GM19372 (cell line): ENCODE results near the gene MYBPC2.

Source experiments
- ATAC-seq: cut with Tn5 transposase; IDR thresholded peaks from one replicate; pipeline ENCODE4 v1.9.1; 2021; ENCODE audit warnings: mild to moderate bottlenecking, low read depth, moderate library complexity; ENCODE audit not compliant: unreplicated experiment

The MYBPC2 gene

GRCh38 chr19:50477751-50478515 is 45.2 kb downstream of the MYBPC2 start:
- ATAC-seq = no peak

- no peak for ATAC-seq
These were observed 46.4 kb downstream of the MYBPC2 start for GRCh38 chr19:50478901-50479715.

GRCh38 chr19:50479761-50480251 is 47.1 kb downstream of the MYBPC2 start:
- no peak for ATAC-seq

GRCh38 chr19:50480281-50481111 is 47.8 kb downstream of the MYBPC2 start:
- ATAC-seq = no peak

GRCh38 chr19:50481351-50482149 is 48.9 kb downstream of the MYBPC2 start:
- no peak for ATAC-seq

- ATAC-seq = no peak
These were observed 49.7 kb downstream of the MYBPC2 start for GRCh38 chr19:50482271-50482855.

GRCh38 chr19:50482916-50483315 is 50.2 kb downstream of the MYBPC2 start:
- no peak for ATAC-seq

GRCh38 chr19:50485284-50485955 is 52.7 kb downstream of the MYBPC2 start:
- no peak for ATAC-seq

GRCh38 chr19:50486823-50487515 is 54.3 kb downstream of the MYBPC2 start:
- ATAC-seq = no peak

GRCh38 chr19:50488389-50489194 is 55.9 kb downstream of the MYBPC2 start:
- ATAC-seq = no peak

- ATAC-seq = no peak
These were observed 56.8 kb downstream of the MYBPC2 start for GRCh38 chr19:50489461-50490011.

GRCh38 chr19:50490411-50490811 is 57.7 kb downstream of the MYBPC2 start:
- ATAC-seq = no peak

- no peak for ATAC-seq
These were observed 58.3 kb downstream of the MYBPC2 start for GRCh38 chr19:50490991-50491472.

GRCh38 chr19:50492303-50493052 is 59.8 kb downstream of the MYBPC2 start:
- ATAC-seq = no peak

GRCh38 chr19:50493171-50493570 is 60.5 kb downstream of the MYBPC2 start:
- no peak for ATAC-seq

GRCh38 chr19:50494186-50495019 is 61.7 kb downstream of the MYBPC2 start:
- ATAC-seq = no peak
